ENCODE measurements around the gene CELF1. TPM values are rescaled to one million over a fixed set of nuclear protein-coding genes. Genes with fewer than 3 reads are reported as not detected.

The CELF1 gene
- total RNA-seq, 1 donor from 2014 or later: 180 TPM

DNA sequence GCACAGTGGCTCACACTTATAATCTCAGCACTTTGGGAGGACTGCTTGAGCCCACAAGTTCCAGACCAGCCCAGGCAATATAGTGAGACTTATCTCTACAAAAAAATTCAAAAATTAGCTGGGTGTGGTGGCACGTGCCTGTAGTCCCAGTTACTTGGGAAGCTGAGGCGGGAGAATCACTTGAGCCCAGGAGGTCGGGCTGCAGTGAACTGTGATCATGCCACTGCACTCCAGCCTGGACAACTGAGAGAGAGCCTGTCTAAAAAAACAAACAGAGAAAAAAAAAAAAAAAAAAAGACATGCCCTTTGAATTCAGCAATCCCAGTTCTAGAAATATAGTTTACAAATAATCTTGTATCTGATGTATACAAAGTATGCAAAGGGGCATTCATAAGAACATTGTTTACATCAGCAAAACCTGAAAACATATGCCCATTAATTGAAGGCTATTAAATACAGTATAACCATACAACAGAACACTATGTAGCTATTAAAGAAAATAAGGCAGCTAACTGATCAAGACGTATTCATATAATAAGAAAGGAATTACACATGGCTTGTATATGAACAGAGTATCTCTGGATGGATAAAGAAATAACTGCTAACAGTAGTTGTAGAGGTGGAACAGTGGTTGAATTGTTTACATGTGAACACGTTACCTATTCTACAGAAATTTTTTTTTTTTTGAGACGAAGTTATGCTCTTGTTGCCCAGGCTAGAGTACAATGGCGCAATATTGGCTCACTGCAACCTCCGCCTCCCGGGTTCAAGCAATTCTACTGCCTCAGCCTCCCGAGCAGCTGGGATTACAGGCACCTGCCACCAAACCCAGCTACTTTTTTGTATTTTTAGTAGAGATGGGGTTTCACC, 35.7 kb downstream of the CELF1 start:
- no peak overlapping the region for H3K4me3 Mint-ChIP-seq
- H3K4me1 Mint-ChIP-seq: peaks cover 46% of the 10 kb centered on the region
- DNase-seq (ENCODE audit: low read depth, low spot score): no peak
- H3K36me3 Mint-ChIP-seq (ENCODE audit: low read depth): no peaks in the 10 kb centered on the region
- no peaks in the 10 kb centered on the region for H3K27me3 Mint-ChIP-seq (ENCODE audit: low read depth)
- TF ChIP-seq, protein P1, sequence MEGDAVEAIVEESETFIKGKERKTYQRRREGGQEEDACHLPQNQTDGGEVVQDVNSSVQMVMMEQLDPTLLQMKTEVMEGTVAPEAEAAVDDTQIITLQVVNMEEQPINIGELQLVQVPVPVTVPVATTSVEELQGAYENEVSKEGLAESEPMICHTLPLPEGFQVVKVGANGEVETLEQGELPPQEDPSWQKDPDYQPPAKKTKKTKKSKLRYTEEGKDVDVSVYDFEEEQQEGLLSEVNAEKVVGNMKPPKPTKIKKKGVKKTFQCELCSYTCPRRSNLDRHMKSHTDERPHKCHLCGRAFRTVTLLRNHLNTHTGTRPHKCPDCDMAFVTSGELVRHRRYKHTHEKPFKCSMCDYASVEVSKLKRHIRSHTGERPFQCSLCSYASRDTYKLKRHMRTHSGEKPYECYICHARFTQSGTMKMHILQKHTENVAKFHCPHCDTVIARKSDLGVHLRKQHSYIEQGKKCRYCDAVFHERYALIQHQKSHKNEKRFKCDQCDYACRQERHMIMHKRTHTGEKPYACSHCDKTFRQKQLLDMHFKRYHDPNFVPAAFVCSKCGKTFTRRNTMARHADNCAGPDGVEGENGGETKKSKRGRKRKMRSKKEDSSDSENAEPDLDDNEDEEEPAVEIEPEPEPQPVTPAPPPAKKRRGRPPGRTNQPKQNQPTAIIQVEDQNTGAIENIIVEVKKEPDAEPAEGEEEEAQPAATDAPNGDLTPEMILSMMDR (conservative IDR thresholded peaks at IDR 0.05): no peak
- H3K9me3 Mint-ChIP-seq: no peaks in the 10 kb centered on the region
- H3K27ac Mint-ChIP-seq (ENCODE audit: unreplicated experiment): peak overlapping the region; percentile 50

DNA sequence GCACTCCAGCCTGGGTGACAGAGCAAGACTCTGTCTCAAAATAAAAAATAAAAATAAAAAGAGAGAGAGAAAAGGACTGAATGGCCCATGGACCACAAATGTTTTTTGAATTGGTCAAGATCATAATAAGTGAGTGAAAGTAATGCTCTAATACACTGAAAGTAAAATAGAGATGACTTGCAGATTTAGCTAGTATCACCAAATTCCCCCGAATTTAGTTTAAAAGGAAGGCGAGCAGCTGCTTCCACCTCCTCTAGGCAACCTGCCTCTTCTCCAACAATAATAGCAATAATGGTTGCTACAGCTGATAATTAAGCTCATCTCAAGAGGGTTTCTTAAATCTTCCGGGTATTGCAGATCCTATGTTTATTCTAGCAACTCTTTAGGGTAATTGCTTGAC, 36.8 kb downstream of the CELF1 start:
- DNase-seq (ENCODE audit: low read depth, low spot score): no peak
- Mint-ChIP-seq H3K27ac (ENCODE audit: unreplicated experiment) (no peak overlapping the region), H3K27me3 (ENCODE audit: low read depth) (no peaks in the 10 kb centered on the region), H3K9me3 (no peaks in the 10 kb centered on the region), H3K36me3 (ENCODE audit: low read depth) (no peaks in the 10 kb centered on the region), H3K4me3 (no peak overlapping the region), H3K4me1 (peaks cover 52% of the 10 kb centered on the region)
- TF ChIP-seq, protein P1 (conservative IDR thresholded peaks at IDR 0.05): no peak

DNA sequence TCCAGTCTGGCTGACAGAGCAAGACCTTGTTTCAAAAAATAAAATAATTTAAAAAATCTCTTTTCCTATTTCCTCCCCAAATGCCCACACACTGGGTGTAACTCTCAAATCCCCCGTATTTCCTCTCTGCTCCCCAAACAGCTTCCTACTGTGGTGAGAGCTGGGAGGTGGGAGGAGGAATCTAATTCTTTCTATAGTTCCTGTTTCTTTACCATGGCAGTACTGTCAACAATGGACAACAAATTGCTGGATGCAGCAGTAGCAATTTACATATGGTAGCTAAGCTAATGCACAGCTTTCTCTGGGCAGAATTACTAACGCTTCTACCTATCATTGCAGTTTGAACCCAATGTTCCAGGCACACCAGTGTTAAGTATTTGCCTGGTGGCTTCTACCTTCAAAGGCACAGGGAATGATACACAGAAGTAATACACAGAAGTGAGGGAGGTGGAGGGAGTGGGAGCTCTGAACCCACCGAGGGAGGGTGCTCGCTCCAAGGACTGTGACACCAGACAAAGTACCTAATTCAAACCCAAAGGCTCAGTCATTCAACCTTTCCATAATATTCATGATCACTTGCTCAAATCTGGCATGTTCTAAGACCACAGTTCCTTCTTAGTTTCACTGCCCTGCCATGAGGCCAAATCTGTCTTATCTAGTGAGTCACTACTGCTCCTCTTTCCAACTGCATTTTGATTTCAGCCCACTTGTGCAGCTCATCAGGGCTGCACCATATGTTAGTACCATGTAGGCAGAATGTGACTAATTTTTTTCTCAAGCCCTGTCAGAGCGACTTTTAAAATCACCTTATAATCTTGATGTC, 37.9 kb downstream of the CELF1 start:
- Mint-ChIP-seq H3K27me3 (ENCODE audit: low read depth) (no peaks in the 10 kb centered on the region), H3K9me3 (no peaks in the 10 kb centered on the region), H3K4me1 (peaks cover 53% of the 10 kb centered on the region), H3K4me3 (no peak overlapping the region), H3K36me3 (ENCODE audit: low read depth) (no peaks in the 10 kb centered on the region), H3K27ac (ENCODE audit: unreplicated experiment) (peak overlapping the region; percentile 30)
- DNase-seq (ENCODE audit: low read depth, low spot score): no peak
- TF ChIP-seq, protein P1 (conservative IDR thresholded peaks at IDR 0.05): no peak

DNA sequence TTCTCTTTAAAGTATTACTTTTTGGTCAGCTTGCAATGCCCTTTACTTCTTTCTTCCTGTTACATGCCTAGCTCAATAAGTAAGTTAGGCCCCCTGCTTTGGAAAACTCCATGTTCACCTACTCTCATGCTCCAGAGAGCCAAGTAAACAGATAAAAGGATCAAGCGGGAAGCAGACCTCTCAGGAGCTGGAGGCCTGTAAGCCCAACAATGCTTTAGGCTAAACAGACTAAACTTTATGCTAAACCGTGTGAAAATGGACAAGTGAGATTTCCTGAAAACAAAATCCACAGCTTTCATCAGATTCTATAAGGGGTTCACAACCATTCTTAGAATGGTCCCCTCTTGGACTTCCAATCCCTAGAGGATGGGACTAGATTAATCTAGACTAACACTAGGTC, 40.2 kb downstream of the CELF1 start:
- Mint-ChIP-seq H3K27me3 (ENCODE audit: low read depth) (no peaks in the 10 kb centered on the region), H3K4me3 (no peak overlapping the region), H3K36me3 (ENCODE audit: low read depth) (no peaks in the 10 kb centered on the region), H3K9me3 (no peaks in the 10 kb centered on the region), H3K4me1 (peaks cover 62% of the 10 kb centered on the region), H3K27ac (ENCODE audit: unreplicated experiment) (peak overlapping the region; percentile 75)
- TF ChIP-seq, protein P1 (conservative IDR thresholded peaks at IDR 0.05): no peak
- no peak for DNase-seq (ENCODE audit: low read depth, low spot score)

DNA sequence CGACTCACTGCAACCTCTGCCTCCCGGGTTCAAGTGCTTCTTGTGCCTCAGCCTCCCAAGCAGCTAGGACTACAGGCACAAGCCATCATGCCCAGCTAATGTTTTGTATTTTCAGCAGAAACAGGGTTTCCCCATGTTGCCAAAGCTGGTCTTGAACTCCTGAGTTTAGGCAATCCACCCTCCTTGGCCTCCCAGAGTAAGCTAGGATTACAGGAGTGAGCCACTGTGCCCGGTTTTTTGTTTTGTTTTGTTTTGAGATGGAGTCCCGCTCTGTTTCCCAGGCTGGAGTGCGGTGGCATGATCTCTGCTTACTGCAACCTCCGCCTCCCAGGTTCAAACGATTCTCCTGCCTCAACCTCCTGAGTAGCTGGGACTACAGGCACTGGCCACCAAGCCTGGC, 41.0 kb downstream of the CELF1 start:
- TF ChIP-seq, protein P1 (conservative IDR thresholded peaks at IDR 0.05): no peak
- H3K27me3 Mint-ChIP-seq (ENCODE audit: low read depth): no peaks in the 10 kb centered on the region
- no peaks in the 10 kb centered on the region for H3K36me3 Mint-ChIP-seq (ENCODE audit: low read depth)
- peaks cover 66% of the 10 kb centered on the region for H3K4me1 Mint-ChIP-seq
- no peaks in the 10 kb centered on the region for H3K9me3 Mint-ChIP-seq
- H3K27ac Mint-ChIP-seq (ENCODE audit: unreplicated experiment): peak overlapping the region; percentile 43
- DNase-seq (ENCODE audit: low read depth, low spot score): no peak
- no peak overlapping the region for H3K4me3 Mint-ChIP-seq
